Neuronal stem cell (in vitro differentiated cells): ENCODE data around the gene EPHA7.

ENCODE experiments used
- DNase-seq: peaks from one replicate; pipeline ENCODE4 v3.0.0-alpha.2; 2013; ENCODE audit warnings: low spot score
- H2AFZ ChIP-seq: one replicate; pipeline ENCODE4 v1.6.1; 2013; ENCODE audit warnings: mild to moderate bottlenecking, low read length, inconsistent platforms
- H2AK5ac ChIP-seq: 2 replicates; pipeline ENCODE4 v1.6.1; 2013; ENCODE audit warnings: low read depth, mild to moderate bottlenecking, inconsistent platforms, low read length, moderate library complexity, mixed read lengths
- H2BK120ac ChIP-seq: 2 replicates; pipeline ENCODE4 v1.6.1; 2013; ENCODE audit warnings: low read depth, mild to moderate bottlenecking, inconsistent platforms, low read length, moderate library complexity, mixed read lengths
- H2BK12ac ChIP-seq: one replicate; pipeline ENCODE4 v1.6.1; 2013; ENCODE audit warnings: low read length, inconsistent platforms
- H2BK15ac ChIP-seq: 2 replicates; pipeline ENCODE4 v1.6.1; 2013; ENCODE audit warnings: mild to moderate bottlenecking, low read length, inconsistent platforms, mixed read lengths
- H2BK5ac ChIP-seq: one replicate; pipeline ENCODE4 v1.6.1; 2013; ENCODE audit warnings: inconsistent platforms, mild to moderate bottlenecking, low read length, moderate library complexity
- H3K14ac ChIP-seq: one replicate; pipeline ENCODE4 v1.6.1; 2013; ENCODE audit warnings: low read length, inconsistent platforms
- H3K18ac ChIP-seq: 2 replicates; pipeline ENCODE4 v1.6.1; 2013; ENCODE audit warnings: low read length, inconsistent platforms
- H3K23ac ChIP-seq: 2 replicates; pipeline ENCODE4 v1.6.1; 2013; ENCODE audit warnings: low read depth, mild to moderate bottlenecking, mixed read lengths, low read length, inconsistent platforms; ENCODE audit not compliant: poor library complexity
- H3K27ac ChIP-seq: replicated peaks from 3 replicates; pipeline ENCODE4 v1.5.1; 2013; ENCODE audit warnings: low read length, inconsistent platforms
- H3K27me3 ChIP-seq, 3 experiments: 2 replicates each; pipeline ENCODE4 v1.6.1; 2013; ENCODE audit warnings: low read length in 3 of 3, mild to moderate bottlenecking in 2 of 3, inconsistent platforms in 1 of 3, low read depth in 1 of 3, mixed read lengths in 1 of 3, moderate library complexity in 1 of 3; ENCODE audit not compliant: control insufficient read depth in 3 of 3, insufficient read depth in 3 of 3
- H3K36me3 ChIP-seq, 2 donors: replicated peaks in 1 of 2; 2 replicates each; pipeline ENCODE4 v1.6.1; 2013; ENCODE audit warnings: low read length in 2 of 2; ENCODE audit not compliant: control insufficient read depth in 2 of 2, insufficient read depth in 2 of 2
- H3K4ac ChIP-seq: 2 replicates; pipeline ENCODE4 v1.6.1; 2013; ENCODE audit warnings: inconsistent platforms, mild to moderate bottlenecking, low read length, moderate library complexity
- H3K4me1 ChIP-seq, 2 donors: 1 replicate in 1 of 2; 2 replicates in 1 of 2; pipeline ENCODE4 v1.6.1; 2013; ENCODE audit warnings: low read length in 2 of 2, low read depth in 1 of 2; ENCODE audit not compliant: control insufficient read depth in 2 of 2, insufficient read depth in 1 of 2
- H3K4me2 ChIP-seq: one replicate; pipeline ENCODE4 v1.6.1; 2013; ENCODE audit warnings: mild to moderate bottlenecking, low read length, inconsistent platforms; ENCODE audit not compliant: insufficient read depth, poor library complexity, severe bottlenecking
- H3K4me3 ChIP-seq, 2 donors: 2 replicates each; pipeline ENCODE4 v1.5.1; 2013; ENCODE audit warnings: low read length in 2 of 2, mild to moderate bottlenecking in 2 of 2, inconsistent platforms in 1 of 2, moderate library complexity in 1 of 2
- H3K79me1 ChIP-seq: one replicate; pipeline ENCODE4 v1.6.1; 2013; ENCODE audit warnings: low read depth, mild to moderate bottlenecking, inconsistent platforms, low read length, moderate library complexity
- H3K9ac ChIP-seq: one replicate; pipeline ENCODE4 v1.6.1; 2013; ENCODE audit warnings: mild to moderate bottlenecking, low read depth, low read length, inconsistent platforms; ENCODE audit not compliant: poor library complexity
- H3K9me3 ChIP-seq, 2 donors: replicated peaks in 1 of 2; 2 replicates each; pipeline versions ENCODE3 to v1.6.1; 2013; ENCODE audit warnings: low read length in 2 of 2, mild to moderate bottlenecking in 2 of 2, inconsistent platforms in 1 of 2, low read depth in 1 of 2, mixed read lengths in 1 of 2, moderate library complexity in 1 of 2; ENCODE audit not compliant: control insufficient read depth in 2 of 2, insufficient read depth in 1 of 2
- H4K8ac ChIP-seq: one replicate; pipeline ENCODE4 v1.6.1; 2013; ENCODE audit warnings: low read depth, mild to moderate bottlenecking, inconsistent platforms, low read length, moderate library complexity
- H4K91ac ChIP-seq: one replicate; pipeline ENCODE4 v1.6.1; 2013; ENCODE audit warnings: low read length, low read depth, mild to moderate bottlenecking, inconsistent platforms; ENCODE audit not compliant: poor library complexity
- WGBS, 2 donors: extraction: QIAGEN DNeasy Blood & Tissue Kit; methylation state at CpG; one replicate each; pipeline ENCODE4 v1.1.7; 2013; ENCODE audit warnings: missing lambda C conversion rate in 2 of 2, mixed read lengths in 1 of 2; ENCODE audit not compliant: insufficient read length in 2 of 2, insufficient replicate concordance in 1 of 2; ENCODE audit errors: extremely low coverage in 2 of 2; 5-methylcytosine and 5-hydroxymethylcytosine counted together

The EPHA7 gene

GRCh38 chr6:93307505-93308409 lies 111.6 kb downstream of the EPHA7 start:
- no peak overlapping the region for H3K4me2 ChIP-seq
- H3K79me1 ChIP-seq = no peaks in the 10 kb centered on the region
- WGBS, 2 donors = no CpG with 5 or more reads among the region's 5 CpGs
- no peak overlapping the region for H2AFZ ChIP-seq
- no peaks in the 10 kb centered on the region for H3K36me3 ChIP-seq
- DNase-seq = no peak
- no peak overlapping the region for H3K23ac ChIP-seq
- no peak overlapping the region for H2BK120ac ChIP-seq
- no peak overlapping the region for H3K27ac ChIP-seq
- no peak overlapping the region for H3K4ac ChIP-seq
- H3K4me1 ChIP-seq = no peaks in the 10 kb centered on the region
- no peak overlapping the region for H3K18ac ChIP-seq
- H4K91ac ChIP-seq = no peak overlapping the region
- no peak overlapping the region for H2AK5ac ChIP-seq
- H2BK12ac ChIP-seq = no peak overlapping the region
- H3K14ac ChIP-seq = no peak overlapping the region
- H2BK5ac ChIP-seq = no peak overlapping the region
- no peak overlapping the region for H3K9ac ChIP-seq
- H3K27me3 ChIP-seq = no peaks in the 10 kb centered on the region
- no peak overlapping the region for H3K4me3 ChIP-seq
- no peaks in the 10 kb centered on the region for H3K9me3 ChIP-seq
- H4K8ac ChIP-seq = no peak overlapping the region
- no peak overlapping the region for H2BK15ac ChIP-seq

GRCh38 chr6:93305088-93305487 lies 114.3 kb downstream of the EPHA7 start:
- Histone ChIP-seq H2BK12ac (no peak overlapping the region), H2AK5ac (no peak overlapping the region), H3K14ac (no peak overlapping the region)

GRCh38 chr6:93304505-93304904 lies 114.9 kb downstream of the EPHA7 start:
- Histone ChIP-seq H3K9me3 (no peaks in the 10 kb centered on the region), H3K4me3 (no peak overlapping the region), H3K23ac (no peak overlapping the region), H3K4me1 (no peaks in the 10 kb centered on the region), H3K4me2 (no peak overlapping the region), H4K91ac (no peak overlapping the region), H2BK15ac (no peak overlapping the region), H3K14ac (no peak overlapping the region), H3K4ac (no peak overlapping the region), H3K27me3 (no peaks in the 10 kb centered on the region), H2AK5ac (no peak overlapping the region), H4K8ac (no peak overlapping the region), H2BK120ac (no peak overlapping the region), H2BK12ac (no peak overlapping the region), H3K9ac (no peak overlapping the region), H3K18ac (no peak overlapping the region), H3K79me1 (no peaks in the 10 kb centered on the region), H3K27ac (no peak overlapping the region), H2AFZ (no peak overlapping the region), H2BK5ac (no peak overlapping the region), H3K36me3 (no peaks in the 10 kb centered on the region)
- DNase-seq = no peak
- no CpG with 5 or more reads among the region's 1 CpG for WGBS, 2 donors

More at GRCh38 chr6:93305088-93305487, 114.3 kb downstream of the EPHA7 start:
- Histone ChIP-seq H4K8ac (no peak overlapping the region), H2BK5ac (no peak overlapping the region), H3K9ac (no peak overlapping the region), H3K4ac (no peak overlapping the region), H3K4me3 (no peak overlapping the region), H3K4me2 (no peak overlapping the region), H3K27ac (no peak overlapping the region), H2BK15ac (no peak overlapping the region), H2BK120ac (no peak overlapping the region), H3K23ac (no peak overlapping the region), H3K36me3 (no peaks in the 10 kb centered on the region), H3K18ac (no peak overlapping the region), H3K79me1 (no peaks in the 10 kb centered on the region), H3K4me1 (no peaks in the 10 kb centered on the region), H3K27me3 (no peaks in the 10 kb centered on the region), H3K9me3 (no peaks in the 10 kb centered on the region), H4K91ac (no peak overlapping the region), H2AFZ (no peak overlapping the region)
- no peak for DNase-seq

GRCh38 chr6:93300661-93301060 lies 118.7 kb downstream of the EPHA7 start:
- Histone ChIP-seq H3K4me2 (no peak overlapping the region), H3K14ac (no peak overlapping the region), H2BK15ac (no peak overlapping the region), H4K8ac (no peak overlapping the region), H3K4me1 (no peaks in the 10 kb centered on the region), H2BK12ac (no peak overlapping the region), H3K79me1 (no peaks in the 10 kb centered on the region), H2BK120ac (no peak overlapping the region), H2AFZ (no peak overlapping the region), H2BK5ac (no peak overlapping the region), H3K9ac (no peak overlapping the region), H3K36me3 (no peaks in the 10 kb centered on the region), H3K18ac (no peak overlapping the region), H3K27ac (no peak overlapping the region), H3K23ac (no peak overlapping the region), H3K9me3 (no peaks in the 10 kb centered on the region), H3K27me3 (no peaks in the 10 kb centered on the region), H3K4me3 (no peak overlapping the region), H2AK5ac (no peak overlapping the region), H3K4ac (no peak overlapping the region), H4K91ac (no peak overlapping the region)
- WGBS, 2 donors = no CpG with 5 or more reads among the region's 3 CpGs
- DNase-seq = no peak
